NOMO-1 (cell line): ENCODE results near the gene RXRG.

Experiments used
- DNase-seq, 2 experiments: peaks; one replicate each; lab custom pipeline; 2025; ENCODE audit not compliant: unreplicated experiment in 2 of 2; lab: John Stamatoyannopoulos, UW

The RXRG gene

GRCh38 chr1:165415068-165415467 is 29.9 kb downstream of the RXRG start:
- DNase-seq, result no peak

DNA sequence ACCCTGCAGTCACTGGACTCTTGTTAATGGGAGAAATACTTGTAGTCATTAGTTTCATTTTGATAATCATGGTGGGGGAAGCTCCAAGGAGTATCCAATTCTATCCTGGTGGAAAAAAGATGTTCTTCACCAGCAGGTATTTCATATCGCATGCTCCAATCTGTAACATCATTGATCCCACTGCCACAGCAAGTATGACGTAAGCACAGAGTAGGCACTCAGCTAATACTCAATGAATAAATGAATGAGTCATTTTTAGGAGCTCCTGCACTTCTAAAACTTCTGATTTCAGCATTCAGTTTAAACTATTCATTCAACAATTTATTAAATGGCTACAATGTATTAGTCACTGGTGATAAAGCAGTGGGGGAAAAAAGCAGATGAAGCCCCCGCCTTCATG is 30.3 kb downstream of the RXRG start:
- no peak for DNase-seq

GRCh38 chr1:165411396-165411795 is 33.5 kb downstream of the RXRG start:
- no peak for DNase-seq

DNA sequence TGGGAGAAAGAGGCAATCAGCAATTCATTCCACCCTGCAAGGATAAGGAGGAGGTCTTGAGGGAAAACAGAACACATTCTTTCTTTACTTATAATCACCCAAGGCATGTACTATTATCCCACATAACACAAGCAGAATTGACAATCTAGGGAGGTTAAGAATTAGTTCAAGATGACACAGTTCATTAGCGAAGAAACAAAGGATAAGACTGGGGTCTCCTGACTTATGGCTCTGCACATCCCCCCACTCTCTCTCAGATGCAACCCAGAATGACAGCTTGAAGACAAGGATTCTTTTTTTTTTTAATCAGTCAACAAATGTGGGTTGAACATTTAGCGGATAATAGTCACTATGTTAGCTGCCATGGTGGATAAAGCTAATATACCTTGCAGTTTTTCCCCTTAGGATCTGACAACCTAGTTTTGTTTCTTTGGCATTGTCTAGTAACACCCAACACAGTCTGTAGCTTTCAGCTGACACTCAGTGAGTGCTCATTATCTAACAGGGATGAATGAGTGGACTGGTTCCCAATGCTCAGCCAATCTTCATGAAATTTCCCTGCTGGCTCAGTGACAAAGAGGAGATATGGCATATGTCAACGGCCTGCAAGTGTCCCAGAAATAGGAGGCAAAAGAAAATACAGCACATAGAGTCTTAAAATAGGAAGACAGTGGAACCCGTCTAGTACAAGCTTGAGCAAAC is 35.1 kb downstream of the RXRG start:
- no peak for DNase-seq

DNA sequence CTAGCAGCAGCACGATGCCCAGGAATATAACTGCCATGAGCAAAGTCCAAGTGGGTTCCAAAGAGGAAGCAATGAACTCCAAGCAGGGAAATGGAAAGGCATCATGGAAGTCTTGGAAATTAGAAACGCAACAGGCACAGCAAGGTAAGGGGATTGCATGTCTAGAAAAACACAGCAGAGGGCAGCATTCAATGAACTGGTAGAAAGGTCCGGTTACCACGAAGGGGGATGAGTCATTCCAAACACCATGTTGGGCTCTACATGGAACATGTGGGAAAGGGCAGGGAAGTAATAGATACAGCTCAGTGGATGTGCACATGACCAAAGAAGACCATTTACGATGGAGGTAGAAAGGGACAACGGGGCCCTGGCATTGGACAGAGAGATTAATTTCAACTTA is 36.4 kb downstream of the RXRG start:
- DNase-seq, result peak in 1 of 2 experiments; percentile 45

DNA sequence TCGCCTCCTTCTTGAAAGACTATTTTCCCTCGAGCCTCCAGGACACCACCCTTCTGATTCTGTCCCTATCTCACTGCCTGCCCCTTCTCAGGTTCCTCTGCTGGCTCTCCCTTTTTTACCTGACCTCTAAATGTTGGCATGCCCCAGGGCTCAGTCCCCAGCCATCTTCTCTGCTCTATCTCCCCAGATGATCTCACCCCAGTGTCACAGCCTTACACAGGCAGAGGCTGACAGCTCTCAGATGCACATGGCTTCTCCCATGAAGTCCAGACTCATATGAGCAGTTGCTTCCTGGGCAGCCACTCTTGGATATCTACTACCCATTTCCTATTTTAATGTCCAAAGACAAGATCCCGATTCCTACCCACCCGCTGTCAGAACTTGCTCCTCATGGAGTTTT is 37.5 kb downstream of the RXRG start:
- no peak for DNase-seq

DNA sequence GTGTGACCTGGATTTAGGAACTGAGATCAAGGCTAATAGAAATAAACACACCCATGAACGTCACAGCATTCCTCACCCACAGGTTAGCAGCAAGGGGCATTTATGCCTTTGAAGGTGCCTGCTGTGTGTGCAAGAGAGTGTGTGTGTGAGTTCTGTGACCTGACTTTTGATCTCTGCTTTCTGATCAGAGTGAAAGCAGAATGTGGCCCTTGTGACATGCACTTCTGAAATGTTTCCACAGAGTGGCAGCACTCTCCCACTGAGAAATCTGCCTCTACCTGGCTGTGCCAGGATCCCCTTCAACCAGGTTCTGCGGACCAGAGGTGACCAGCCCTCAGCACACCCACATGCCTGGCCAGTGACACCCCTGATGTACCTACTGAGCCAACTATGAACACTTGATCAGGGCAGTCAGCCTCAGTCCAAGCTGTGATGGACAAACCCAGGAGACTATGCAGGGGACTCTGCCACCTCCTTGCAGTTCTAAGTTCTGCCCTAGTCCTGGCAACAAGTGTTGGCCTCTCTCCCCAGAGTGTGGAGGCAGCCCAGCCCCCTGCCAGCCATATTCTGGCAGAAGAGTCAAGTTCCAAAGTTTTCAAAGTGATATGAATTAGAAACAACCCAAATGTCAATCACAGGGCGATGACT is 41.0 kb downstream of the RXRG start:
- peak; percentile 7 to 38 for DNase-seq

GRCh38 chr1:165402517-165403111 is 42.3 kb downstream of the RXRG start:
- DNase-seq, result no peak

- DNase-seq, result peak; percentile 7 to 42
These were observed 47.0 kb downstream of the RXRG start for GRCh38 chr1:165397944-165398343.

DNA sequence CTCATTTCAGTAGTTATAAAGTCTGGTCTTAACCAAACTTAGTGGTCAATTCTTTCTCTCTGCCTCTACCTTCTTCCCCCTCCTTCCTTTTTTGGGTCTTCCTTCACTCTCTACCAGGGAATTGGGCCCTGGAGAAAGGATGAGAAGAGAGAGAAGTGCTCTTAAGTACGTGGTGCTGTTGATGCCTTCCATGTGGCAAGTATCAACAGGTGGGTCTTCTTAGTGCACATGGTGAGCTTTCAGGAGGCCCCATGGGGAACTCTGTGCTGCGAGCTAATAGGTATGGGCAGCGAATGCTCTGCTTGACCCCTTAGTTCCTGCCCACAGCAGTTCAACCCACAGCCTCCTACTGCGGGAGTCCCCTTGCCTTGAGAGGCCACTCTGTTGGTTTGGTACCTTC is 49.0 kb downstream of the RXRG start:
- DNase-seq, result no peak

GRCh38 chr1:165395478-165395877 is 49.4 kb downstream of the RXRG start:
- DNase-seq, result peak; percentile 30 to 54

GRCh38 chr1:165392634-165393571 is 52.0 kb downstream of the RXRG start:
- DNase-seq, result peak; percentile 88 to 92

GRCh38 chr1:165389609-165390008 is 55.3 kb downstream of the RXRG start:
- peak; percentile 35 to 43 for DNase-seq

- DNase-seq, result no peak
These were observed 57.0 kb downstream of the RXRG start for GRCh38 chr1:165387961-165388360.

DNA sequence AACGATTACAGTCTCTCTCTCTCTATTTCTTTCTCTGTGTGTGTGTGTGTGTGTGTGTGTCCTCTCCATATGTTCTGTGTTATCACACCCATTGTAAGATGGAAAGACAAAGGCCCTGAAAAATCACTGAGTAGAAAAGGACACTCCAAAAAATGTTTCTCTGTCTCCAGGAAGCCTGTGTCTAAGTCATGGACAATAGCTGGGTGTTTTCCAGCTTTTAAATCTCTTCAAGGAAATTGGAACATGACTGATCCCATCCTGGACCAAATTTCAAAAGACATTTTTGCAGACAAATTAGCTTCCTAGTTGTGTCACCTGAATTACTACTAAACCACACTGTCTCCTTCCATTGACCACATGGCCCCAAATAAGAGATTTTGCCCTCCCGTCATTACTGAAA is 57.4 kb downstream of the RXRG start:
- no peak for DNase-seq

GRCh38 chr1:165383599-165384405 is 61.1 kb downstream of the RXRG start:
- DNase-seq, result no peak

DNA sequence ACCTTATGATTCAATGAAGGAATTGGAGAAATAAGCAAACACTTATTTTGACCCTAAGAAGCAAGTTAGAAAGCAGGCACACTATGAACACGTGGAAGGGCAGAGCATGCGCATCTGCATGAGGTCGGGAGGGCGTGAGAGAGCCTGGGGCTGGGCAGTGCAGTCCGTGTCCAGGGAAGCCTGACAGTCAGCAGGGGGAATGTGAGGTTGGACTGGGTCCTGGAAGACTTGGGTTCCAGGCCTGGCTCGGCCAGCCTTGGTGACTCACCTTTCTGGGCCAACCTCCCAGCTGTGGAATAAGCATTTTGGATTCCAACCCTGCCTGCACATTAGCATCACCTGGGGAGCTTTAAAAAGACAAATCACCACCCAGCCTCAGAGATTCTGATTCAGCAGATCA is 61.9 kb downstream of the RXRG start:
- no peak for DNase-seq

DNA sequence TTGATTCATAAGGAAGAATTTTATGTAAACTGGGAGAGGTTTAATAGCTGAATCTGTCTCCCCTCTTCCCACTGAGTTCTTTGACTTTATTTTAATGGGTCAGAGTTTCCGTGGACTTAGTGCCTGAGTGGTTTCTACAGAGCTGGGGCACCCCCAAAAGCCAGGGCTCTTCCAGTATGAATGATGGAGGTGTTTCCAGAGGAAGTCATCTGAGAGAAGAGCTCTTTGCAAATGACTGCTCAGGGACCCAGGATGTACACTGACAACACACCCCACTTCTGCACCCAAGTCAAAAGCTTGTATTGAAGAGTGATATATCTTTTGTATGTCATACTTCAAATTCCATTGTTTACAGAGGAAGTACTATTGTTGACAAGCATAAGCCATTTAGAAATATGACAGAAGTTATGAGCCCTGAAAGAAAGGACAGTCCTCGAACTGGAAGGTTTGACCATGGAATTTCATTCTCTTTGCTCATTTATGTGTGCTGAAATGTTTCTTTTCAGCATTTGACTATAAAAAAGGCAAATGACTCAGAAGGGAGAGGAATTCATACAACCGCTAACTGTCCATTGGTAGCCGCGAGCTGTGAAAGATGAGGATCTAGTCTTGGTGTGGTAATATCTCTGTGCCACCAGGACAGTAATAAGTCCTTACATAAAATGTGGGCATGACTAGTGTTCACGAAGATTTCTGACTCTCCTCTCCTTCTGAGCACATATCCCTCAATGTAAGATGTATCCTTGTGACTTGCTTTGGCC is 63.0 kb downstream of the RXRG start:
- DNase-seq, result peak in 1 of 2 experiments; percentile 52

DNA sequence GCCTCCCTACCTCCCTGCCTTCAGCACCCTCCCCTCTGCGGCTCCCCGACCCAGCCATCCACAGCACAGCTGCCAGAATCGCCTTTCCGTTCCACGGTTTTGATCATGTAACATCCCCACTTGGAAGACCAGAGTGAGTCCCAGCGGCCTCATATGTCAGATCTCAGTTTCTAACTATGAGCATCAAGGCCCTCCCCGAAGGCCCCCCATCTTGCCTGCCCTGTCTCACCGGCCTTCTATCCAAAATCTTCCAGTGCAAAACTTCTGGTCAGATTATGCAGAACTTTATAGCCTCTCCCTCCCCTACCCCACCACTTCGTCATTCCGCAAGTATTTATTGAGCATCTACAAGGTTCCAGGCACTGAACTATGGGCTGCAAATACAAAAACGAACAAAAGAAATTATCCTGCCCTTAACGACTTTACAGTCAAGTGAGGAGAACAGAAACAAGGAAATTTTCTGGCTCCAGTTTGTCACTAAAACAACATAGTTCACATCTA is 68.1 kb downstream of the RXRG start:
- DNase-seq, result no peak
